ENCODE data around the gene OTUD4.
"Not testable (repeated sequence)": the region's sequence is repeated elsewhere in the genome, so short reads cannot be mapped to it uniquely, and the experiment has no call there.

Gene OTUD4, protein sequence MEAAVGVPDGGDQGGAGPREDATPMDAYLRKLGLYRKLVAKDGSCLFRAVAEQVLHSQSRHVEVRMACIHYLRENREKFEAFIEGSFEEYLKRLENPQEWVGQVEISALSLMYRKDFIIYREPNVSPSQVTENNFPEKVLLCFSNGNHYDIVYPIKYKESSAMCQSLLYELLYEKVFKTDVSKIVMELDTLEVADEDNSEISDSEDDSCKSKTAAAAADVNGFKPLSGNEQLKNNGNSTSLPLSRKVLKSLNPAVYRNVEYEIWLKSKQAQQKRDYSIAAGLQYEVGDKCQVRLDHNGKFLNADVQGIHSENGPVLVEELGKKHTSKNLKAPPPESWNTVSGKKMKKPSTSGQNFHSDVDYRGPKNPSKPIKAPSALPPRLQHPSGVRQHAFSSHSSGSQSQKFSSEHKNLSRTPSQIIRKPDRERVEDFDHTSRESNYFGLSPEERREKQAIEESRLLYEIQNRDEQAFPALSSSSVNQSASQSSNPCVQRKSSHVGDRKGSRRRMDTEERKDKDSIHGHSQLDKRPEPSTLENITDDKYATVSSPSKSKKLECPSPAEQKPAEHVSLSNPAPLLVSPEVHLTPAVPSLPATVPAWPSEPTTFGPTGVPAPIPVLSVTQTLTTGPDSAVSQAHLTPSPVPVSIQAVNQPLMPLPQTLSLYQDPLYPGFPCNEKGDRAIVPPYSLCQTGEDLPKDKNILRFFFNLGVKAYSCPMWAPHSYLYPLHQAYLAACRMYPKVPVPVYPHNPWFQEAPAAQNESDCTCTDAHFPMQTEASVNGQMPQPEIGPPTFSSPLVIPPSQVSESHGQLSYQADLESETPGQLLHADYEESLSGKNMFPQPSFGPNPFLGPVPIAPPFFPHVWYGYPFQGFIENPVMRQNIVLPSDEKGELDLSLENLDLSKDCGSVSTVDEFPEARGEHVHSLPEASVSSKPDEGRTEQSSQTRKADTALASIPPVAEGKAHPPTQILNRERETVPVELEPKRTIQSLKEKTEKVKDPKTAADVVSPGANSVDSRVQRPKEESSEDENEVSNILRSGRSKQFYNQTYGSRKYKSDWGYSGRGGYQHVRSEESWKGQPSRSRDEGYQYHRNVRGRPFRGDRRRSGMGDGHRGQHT

DNA sequence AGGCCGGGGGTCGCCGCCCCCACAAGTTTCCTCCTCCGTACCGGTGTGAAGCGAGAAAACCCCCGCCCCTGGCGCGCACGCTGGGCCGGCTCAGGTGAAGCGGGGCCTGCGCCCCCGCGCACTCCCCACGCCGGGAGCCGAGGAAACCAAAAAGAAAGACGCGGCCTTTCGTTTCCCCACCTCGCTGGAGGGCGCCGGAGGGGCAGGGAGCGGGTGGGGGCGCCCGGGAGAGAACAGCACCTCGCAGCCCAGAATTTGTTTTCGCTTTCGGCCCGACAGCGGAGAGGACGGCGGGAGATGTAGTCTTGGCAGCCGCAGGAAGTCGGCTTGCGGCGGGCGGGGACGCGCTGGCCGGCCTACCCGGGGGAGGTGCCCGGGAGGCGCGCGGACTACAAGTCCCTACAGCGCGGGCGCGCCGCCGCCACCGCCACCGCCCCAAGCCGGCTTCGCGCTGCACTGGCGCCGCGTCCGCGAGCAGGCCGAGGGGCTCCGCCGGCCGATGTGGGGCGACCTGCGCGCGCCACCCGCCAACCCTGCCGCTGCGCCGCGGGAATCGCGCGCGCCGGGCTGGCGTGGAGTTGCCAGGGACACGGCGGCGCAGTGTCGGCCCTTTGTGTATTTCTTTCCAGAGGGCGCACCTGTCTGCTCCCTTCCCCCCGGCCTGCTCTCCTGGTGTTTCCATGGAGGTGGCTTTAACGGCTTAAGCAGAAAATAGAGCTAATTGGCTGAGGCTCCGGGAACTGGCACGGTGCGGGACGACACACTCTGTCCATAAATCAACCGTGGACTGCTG, at the start of gene OTUD4:
TSS of gene OTUD4 (minus strand) at position 292 of the 793 bp plus-strand sequence. CDS start 616 bp downstream, outside the sequence.
- DNase-seq = peak; percentile 89

DNA sequence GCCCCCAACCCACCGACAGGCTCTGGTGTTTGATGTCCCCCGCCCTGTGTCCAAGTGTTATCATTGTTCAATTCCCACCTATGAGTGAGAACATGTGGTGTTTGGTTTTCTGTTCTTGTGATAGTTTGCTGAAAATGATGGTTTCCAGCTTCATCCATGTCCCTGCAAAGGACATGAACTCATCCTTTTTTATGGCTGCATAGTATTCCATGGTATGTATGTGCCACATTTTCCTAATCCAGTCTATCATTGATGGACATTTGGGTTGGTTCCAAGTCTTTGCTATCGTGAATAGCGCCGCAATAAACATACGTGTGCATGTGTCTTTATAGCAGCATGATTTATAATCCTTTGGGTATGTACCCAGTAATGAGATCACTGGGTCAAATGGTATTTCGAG, 42.8 kb upstream of the OTUD4 start:
- DNase-seq = not testable (repeated sequence)

DNA sequence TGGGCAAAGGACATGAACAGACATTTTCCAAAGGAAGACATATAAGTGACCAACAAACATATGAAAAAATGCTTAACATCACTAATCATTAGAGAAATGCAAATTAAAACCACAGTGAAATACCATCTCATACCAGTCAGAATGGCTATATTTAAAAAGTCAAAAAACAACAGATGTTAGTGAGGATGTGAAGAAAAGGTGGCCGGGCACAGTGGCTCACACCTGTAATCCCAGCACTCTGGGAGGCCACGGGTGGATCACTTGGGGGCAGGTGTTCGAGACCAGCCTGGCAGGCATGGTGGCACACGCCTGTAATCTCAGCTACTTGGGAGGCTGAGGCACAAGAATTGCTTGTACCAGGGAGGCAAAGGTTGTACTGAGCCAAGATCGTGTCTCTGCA, 41.1 kb upstream of the OTUD4 start:
- DNase-seq = not testable (repeated sequence)

DNA sequence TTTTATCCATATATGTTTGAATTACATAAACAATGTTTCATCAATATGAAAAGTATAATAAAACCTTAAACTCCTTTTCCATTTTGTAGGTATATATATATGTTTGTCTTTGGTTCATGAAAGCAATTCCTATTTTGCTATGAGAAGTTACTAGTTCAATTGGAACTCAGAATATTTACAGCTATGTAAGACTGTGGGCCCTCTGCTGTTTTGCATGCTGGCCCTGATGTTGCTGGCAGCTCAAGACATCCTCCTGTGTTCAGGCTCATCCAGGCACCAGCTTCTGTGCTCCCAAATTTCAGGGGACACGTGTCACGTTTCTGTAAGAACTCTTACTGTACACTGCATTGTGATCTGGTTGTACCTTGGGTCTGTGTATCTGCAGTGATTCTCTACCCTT, 38.7 kb upstream of the OTUD4 start:
- DNase-seq = no peak

DNA sequence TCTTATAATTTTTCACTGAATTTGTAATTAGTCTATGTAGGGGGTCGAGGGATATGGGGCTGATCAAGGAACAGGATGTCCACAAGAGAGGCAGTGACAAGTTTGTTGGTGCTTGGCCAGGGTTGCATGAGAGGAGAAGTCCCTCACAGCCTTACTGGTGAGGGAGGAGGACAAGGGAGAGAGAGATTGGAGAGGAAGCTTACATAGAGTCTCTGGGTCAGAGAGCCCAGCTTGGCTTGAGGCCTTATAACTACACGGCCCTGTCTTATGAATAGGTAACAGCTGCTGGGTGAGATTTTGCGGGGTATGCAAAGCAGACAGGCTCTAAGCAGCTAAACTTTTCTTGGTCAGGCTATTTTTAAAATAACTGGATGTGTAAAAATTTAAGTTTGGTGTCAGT, 37.9 kb upstream of the OTUD4 start:
- DNase-seq = no peak

DNA sequence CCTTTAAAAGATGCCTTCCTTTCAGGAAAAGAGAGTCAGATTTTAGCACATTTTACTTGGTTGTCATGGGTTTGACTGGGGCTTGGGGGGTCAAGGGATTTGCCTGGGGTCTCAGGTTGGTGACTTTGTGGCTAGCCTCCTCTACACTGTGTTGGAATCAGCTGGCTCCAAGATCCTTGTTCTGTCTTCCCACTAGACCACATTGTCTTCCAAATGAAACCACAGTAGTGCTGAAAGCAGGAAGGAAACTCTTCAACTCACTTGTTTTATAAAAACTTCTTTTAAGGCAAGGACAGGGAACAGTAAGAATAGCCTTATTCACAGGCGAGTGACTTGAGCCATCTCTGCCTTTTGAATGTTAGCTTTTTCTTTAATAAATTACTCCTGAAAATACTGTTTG, 37.0 kb upstream of the OTUD4 start:
- no peak for DNase-seq

DNA sequence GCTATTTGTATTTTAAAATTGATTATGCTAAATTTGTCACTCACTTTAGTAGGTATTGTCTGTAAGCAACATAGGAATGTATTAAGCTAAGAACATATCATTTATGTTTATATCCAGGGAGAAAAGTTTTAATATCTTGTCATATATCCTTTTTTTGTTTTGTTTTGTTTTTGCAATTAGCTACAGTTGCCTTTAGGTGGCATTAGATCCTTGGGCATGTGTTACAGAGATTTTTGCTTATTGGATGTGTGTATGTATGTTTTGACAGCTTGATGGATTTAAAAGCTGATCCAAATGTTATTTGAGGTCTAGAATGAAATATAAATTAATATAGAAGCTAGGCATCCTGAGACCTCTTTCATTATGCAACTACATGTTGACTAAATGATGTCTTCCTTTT, 36.1 kb upstream of the OTUD4 start:
- peak; percentile 1 for DNase-seq

DNA sequence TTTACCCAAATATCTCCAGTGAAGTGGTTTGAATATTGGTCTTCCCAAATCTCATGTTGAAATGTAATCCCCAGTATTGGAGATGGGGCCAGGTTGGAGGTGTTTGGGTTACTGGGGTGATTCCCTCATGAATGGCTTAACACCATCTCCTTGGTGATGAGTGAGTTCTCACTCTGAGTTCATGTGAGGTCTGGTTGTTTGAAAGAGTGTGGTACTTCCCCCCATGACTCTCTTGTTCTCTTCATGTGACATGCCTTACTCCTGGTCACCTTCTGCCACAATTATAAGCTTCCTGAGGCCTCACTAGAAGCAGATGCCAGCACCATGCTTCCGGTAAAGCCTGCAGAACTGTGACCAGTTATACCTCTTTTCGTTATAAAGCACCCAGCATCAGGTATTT, 32.9 kb upstream of the OTUD4 start:
- DNase-seq = no peak

DNA sequence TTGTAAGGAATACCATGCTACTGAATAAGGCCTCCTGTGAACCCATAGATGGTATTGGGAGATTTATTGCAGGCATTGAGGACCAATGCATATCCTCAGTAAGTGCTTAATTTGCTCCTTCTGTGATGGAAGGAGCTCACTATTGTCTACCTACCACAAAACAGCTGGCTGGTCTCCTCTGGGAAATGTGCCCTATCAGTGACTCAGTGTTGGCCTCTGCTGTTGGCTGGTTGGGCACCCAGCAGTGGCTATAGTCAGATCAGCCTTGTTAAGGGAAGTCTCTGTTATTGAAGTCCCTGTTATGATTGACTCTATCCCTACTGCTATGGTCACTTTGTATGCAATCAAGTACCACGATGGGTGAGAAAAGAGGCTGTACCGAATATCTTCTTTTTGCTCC, 27.5 kb upstream of the OTUD4 start:
- no peak for DNase-seq

DNA sequence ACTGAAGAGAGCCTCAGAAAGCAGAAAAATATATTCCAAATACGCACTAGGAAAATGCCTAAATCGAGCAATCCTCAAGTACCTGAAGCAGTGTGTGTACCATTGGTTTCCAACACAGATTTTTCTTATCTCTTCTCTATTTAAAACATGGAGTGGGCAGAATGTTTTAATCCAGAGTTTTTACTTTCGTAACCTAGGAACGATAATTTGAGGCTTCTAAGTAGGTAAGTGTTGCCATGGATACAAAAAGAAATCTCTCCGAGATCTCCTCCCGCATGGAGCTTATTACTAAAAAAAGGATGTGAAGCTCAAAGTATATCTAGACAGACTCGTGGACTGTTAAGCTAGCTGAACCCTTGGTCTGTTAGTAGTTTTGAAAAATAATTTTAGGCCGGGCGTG, 23.0 kb upstream of the OTUD4 start:
- no peak for DNase-seq

DNA sequence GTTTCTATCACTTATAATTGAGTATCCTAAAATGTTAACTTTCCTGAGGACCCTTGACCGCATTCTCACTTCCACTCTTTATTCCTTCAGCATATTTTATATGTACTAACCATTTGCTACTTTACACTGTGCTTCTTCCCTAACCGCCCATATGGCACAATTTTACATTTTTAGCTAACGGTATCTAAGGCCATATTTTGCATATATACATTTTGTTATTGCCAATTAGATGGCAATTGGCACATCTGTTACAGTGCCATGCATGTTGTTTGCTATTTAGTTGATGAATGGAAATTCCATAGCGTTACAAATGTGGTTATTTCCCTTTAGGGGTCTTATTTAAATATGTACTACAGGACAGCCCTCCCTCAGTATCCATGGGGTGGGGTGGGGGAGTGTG, 20.0 kb upstream of the OTUD4 start:
- DNase-seq = no peak

DNA sequence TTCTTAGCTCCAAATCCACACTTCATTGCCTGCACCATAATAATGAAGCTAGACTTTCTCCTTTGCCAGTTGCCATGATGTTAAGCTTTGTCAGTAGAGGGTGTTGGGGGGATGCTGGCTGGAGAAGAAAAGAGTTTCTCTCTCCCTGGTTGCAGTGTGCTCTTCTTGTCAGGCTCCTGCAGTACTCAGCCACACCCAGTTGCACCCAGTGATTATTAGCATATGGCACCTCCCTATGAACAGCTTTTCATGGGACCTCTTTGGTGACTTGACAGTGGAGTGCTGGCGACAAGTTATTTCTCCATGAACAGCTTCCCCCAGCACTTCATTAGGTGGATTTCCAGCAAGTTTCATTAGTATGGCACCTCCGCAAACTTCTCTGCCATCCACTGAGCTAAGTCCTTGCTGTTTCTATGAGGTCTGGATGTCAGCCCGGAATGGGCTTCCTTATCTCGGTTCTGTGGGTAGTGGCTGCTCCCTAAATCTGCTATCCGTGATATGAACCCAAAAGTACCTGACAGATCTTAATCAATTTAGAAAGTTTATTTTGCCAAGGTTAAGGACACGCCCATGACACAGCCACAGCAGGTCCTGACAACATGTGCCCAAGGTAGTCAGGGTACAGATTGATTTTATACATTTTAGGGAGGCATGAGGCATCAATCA, 18.8 kb upstream of the OTUD4 start:
- no peak for DNase-seq

DNA sequence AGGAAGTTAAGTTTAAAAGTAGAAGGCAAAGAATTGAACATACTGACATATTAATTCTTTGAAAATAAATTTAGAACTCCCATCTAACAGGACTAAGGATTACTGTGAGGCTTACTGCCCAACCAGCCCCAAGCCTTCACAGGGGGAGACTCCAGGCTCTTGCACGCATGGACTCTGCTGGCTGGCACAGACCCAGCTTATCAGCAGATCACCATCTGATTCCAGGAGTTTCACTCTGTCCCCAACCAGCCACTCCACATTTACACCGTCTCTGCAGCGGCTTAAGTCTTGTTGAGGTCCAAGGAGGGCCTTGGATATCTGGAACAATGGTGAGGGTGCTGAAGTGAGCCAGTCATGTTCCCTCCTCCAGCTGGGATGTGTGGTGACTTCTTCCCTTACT, 16.4 kb upstream of the OTUD4 start:
- no peak for DNase-seq

DNA sequence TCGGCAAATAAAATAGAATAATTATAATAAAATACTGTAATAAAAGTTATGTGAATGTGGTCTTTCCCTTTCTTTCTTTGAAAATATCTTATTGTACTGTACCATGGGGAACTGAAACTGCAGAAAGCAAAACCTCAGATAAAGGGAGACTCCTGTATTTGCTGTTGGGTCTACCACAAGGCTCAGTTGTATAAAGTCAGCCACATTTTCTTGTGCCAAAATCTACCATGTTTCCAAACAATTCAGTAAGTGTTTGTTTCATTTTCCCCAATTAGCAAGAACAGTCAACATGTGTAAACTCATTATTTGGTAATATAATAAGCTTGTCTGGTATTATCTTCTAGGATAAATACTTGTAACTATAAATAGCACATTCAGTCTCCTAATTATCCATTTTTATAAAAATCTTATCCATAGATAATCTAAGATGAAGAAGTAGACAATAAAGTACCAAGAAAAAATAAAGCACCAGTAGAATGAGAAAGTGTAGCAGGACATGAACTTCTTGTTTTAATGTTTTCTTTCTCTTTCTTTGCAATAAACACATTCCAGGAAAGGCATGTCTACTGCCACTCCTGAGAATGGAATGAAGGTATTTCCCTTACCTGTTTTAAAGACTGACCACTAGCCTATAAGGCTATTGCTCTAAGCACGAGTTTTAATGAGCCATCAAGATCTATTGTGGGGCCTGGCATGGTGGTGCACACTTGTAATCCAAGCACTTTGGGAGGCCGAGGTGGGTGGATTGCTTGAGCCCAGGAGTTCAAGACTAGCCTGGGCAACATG, 15.0 kb upstream of the OTUD4 start:
- DNase-seq = no peak

DNA sequence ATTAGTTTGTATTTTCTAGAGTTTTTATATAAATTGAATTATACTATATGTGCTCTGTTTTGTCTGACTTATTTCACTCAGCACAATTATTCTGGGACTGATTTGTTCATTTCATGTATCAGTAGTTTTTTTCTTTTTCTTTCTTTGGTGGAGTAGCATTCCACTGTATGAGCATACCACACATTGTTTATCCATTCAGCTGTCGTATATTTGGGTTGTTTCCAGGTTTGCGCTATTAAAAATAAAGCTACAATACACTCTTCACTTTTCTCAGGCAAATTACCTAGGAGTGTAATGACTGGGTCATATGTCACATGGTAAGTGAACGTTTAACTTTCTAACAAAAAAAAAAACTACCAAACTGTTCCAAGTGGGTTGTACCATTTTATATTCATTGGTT, 9.6 kb upstream of the OTUD4 start:
- no peak for DNase-seq

DNA sequence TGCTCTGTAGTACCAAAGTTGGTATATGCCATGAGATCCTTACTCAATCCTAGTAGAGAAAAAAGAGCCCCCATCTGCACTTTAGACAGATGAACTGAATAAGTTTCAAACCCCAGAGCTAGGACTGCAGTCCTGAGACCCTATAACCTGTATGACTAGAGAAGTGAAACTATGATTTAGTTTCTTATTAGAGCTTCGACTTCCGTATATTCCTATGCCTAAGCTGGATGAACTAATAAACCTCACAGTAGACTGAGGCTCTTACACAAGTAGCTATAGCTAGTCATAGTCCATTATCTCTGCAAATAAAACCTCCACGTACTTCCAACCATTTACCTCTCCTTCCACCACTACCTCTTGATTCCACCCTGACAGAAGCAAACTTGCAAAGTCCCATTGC, 6.3 kb upstream of the OTUD4 start:
- DNase-seq = no peak

DNA sequence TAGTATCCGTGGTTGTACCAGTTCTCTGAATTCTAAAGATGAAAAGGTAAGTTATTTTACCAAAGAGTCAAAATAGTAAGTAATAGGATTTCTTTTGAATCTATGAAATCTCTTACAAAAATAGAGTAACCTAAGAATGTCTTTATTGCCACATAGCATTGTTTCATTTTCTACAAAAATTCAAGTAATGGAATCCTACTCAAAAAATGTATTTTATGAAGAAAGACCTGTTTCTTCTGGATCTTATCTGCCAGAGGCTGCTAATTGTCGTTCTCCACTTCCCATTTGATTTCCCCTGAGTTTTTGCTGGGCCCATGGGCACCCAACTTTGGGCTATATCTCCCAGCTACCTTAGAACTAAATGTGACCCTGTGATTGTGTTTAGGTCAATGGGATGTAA, 3.2 kb upstream of the OTUD4 start:
- DNase-seq = no peak

DNA sequence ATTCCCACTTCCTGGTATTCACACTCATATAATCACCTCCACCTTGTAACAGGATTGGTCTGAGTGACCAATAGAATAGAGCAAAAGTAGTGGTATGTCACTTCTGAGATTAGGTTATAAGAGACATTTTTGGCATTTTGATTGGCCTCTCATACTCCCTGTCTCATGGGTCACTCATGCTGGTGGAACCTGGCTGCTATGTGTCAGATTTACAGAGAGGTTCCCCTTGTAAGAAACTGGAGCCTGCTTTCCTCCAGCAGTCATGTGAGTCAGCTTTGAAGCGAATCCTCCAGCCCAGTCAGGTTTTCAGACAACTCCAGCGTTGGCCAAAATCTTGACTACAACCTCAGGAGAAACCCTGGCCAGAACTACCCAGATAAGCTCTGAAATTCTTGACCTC, 2.6 kb upstream of the OTUD4 start:
- DNase-seq = no peak

DNA sequence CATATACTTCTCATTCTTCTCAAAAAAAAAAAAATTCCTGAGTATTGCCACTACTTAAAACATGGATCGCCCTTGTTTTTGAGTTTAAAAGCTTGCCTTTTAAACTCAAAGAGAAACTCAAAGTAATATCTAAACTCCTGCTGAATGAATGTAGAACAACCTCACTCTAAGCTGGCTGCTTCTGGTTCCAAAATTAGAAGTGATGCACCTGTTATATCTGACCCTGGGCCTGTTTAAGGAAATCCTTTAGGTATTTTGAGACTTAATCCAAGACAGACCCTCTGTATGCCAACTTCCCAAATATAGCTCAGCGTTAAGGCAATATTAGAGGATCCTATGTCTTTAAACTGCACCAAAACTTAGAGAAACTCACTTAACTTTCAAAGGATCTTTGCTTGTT, 1.8 kb upstream of the OTUD4 start:
- DNase-seq = no peak

DNA sequence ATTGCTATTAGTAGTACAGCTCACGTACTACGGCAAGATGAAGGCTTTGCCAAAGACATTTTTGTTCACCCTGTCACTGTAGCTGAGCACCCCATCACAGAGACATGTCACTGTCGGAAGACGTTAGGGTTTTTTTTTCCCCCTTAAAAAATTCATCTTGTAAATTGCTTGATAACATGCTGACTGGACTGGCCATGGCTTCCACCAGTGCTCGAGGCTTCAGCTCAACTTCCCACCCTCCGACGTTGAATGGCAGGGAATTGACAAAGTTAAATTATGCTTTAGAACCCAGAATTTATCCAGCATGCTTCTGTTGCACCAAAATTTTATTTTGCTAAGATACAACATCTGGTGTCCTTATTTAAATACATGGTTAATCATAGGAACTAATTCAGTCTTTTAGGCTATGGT, 707 bp upstream of the OTUD4 start:
- no peak for DNase-seq

DNA sequence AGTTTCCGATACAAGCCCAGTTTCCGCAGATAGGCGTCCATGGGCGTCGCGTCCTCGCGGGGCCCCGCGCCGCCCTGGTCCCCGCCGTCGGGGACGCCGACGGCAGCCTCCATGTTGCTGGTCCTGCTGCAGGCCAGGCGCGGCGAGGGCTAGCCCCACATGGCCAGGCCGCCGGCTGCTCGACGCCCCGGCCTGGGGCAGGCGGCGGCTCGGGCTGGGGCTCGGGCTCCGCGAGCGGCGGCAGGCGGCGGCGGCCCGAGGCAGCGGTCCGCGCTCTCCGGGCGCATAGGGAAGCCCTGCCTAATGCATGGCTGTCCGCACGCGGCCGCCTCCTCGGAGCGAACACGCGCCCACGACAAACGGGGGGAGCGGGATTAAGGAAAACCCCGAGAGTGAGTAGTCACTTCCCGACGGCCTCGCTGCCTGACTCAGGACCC, 510 bp downstream of the OTUD4 start:
- DNase-seq = not testable (repeated sequence)

Measured in NCI-H345 (cell line).